Prostate gland (tissue), 2 donors: Measurements from ENCODE around the gene CSTF3. TPM values are rescaled to one million over a fixed set of nuclear protein-coding genes. Genes with fewer than 3 reads are reported as not detected.

Experiments
- DNase-seq: peaks from one replicate; pipeline ENCODE4 v3.0.0-alpha.2; 2019; ENCODE audit warnings: low spot score
- H3K27ac ChIP-seq, 2 donors: fragments of 200-600 bp; sonication (generic); 2 replicates each; pipeline ENCODE4 v1.5.1; 2017 to 2019
- H3K27me3 ChIP-seq: fragments of 200-600 bp; sonication (generic); replicated peaks from 2 replicates; pipeline ENCODE4 v1.5.1; 2019; ENCODE audit not compliant: insufficient read depth
- H3K36me3 ChIP-seq, 2 donors: fragments of 200-600 bp; sonication (generic); 1 replicate in 1 of 2; 2 replicates in 1 of 2; pipeline versions ENCODE4 v1.5.1 to v1.8.1; 2017 to 2019
- H3K4me1 ChIP-seq: fragments of 200-600 bp; sonication (generic); replicated peaks from 2 replicates; pipeline ENCODE4 v1.5.1; 2019
- H3K4me3 ChIP-seq, 2 donors: fragments of 200-600 bp; sonication (generic); 2 replicates each; pipeline ENCODE4 v1.5.1; 2017 to 2019
- H3K9me3 ChIP-seq: fragments of 200-600 bp; sonication (generic); 2 replicates; pipeline ENCODE4 v1.5.1; 2017
- POLR2A ChIP-seq: fragments of 450-650 bp; IDR thresholded peaks from one replicate; pipeline ENCODE4 v1.6.1; 2016; ENCODE audit warnings: antibody characterized with exemption, mild to moderate bottlenecking
- POLR2AphosphoS5 ChIP-seq: sonication (generic); formaldehyde crosslinking; IDR thresholded peaks from one replicate; pipeline ENCODE4 v1.6.1; 2017; ENCODE audit warnings: antibody characterized with exemption
- WGBS: methylation state at CpG from one replicate; pipeline ENCODE4 v1.1.5; 2018; 5-methylcytosine and 5-hydroxymethylcytosine counted together
- intact Hi-C: fragments of 100-400 bp; cut with DNase I; formaldehyde crosslinking; loops from one replicate; pipeline ENCODE4 v1.14.2; 2022
- small RNA-seq, 2 donors: library from RNA; depleted of rRNA; stranded (forward); fragments of <200 nt; gene quantifications; one replicate each; pipeline ENCODE3, GENCODE V24; 2016
- total RNA-seq, 2 donors: library from RNA; depleted of rRNA; stranded (reverse); fragments of >200 nt; gene quantifications; one replicate each; pipeline ENCODE4 v1.1.0, GENCODE V29; 2016
- TF ChIP-seq, protein P1 (sequence below), 4 experiments: fragments of 200-600 bp in 2 of 4; fragments of 450-650 bp in 2 of 4; sonication (generic) in 2 of 4; IDR thresholded peaks; 1 replicate in 3 of 4; 2 replicates in 1 of 4; pipeline ENCODE4 v1.5.1; 2016 to 2019; ENCODE audit warnings: antibody characterized with exemption in 4 of 4, mild to moderate bottlenecking in 2 of 4, moderate library complexity in 2 of 4

Gene CSTF3
- total RNA-seq, 2 donors from 2014 or later, result 12.5 to 13.3 TPM

DNA sequence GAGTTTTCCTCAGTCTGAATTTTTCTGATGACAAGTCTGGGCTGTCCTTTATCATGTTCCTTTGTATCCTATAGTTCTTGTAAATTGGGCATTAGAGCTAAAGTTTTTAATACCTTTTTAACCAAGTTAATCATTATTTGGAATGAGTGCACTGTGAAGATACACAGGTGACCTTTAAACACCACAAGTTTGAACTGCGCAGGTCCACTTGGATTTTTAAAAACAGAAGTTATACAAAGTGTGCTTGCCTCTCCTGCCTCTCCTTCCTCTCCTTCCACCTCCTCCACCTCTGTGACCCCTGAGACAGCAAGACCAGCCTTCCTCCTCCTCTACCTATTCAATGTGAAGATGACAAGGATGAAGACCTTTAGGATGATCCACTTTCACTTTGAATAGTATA is 126.3 kb downstream of the CSTF3 start:
- Histone ChIP-seq H3K36me3 (no peaks in the 10 kb centered on the region), H3K4me1 (no peaks in the 10 kb centered on the region), H3K4me3 (no peak overlapping the region), H3K27ac (no peak overlapping the region), H3K27me3 (no peaks in the 10 kb centered on the region), H3K9me3 (no peaks in the 10 kb centered on the region)
- TF ChIP-seq POLR2A (no peak), POLR2AphosphoS5 (no peak)
- TF ChIP-seq, protein P1, sequence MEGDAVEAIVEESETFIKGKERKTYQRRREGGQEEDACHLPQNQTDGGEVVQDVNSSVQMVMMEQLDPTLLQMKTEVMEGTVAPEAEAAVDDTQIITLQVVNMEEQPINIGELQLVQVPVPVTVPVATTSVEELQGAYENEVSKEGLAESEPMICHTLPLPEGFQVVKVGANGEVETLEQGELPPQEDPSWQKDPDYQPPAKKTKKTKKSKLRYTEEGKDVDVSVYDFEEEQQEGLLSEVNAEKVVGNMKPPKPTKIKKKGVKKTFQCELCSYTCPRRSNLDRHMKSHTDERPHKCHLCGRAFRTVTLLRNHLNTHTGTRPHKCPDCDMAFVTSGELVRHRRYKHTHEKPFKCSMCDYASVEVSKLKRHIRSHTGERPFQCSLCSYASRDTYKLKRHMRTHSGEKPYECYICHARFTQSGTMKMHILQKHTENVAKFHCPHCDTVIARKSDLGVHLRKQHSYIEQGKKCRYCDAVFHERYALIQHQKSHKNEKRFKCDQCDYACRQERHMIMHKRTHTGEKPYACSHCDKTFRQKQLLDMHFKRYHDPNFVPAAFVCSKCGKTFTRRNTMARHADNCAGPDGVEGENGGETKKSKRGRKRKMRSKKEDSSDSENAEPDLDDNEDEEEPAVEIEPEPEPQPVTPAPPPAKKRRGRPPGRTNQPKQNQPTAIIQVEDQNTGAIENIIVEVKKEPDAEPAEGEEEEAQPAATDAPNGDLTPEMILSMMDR (IDR thresholded peaks at IDR 0.05), result no peak
- WGBS, result 100% methylated on average over 1 of the region's 1 CpG
- DNase-seq, result no peak
- intact Hi-C loops, result loop anchor here (10.0 kb wide), 1 partner anchor 140 kb away; the partner anchor contains the start of gene QSER1

Small RNA genes lying within 50 kb of the gene (small RNA-seq; reads per million reads assigned to genes)
- gene RF00019, result 0 reads per million in 2 donors

Other genes starting within 250 kb of the CSTF3 start
- 1 to 10 TPM; 2.6 to 8.9 TPM for gene DEPDC7, start 145.6 kb downstream of the CSTF3 start, total RNA-seq
- 10 to 100 TPM; 15.3 to 27.1 TPM for gene TCP11L1, start 121.9 kb downstream of the CSTF3 start, total RNA-seq
- gene HIPK3, start 95.9 kb upstream of the CSTF3 start, total RNA-seq, result 10 to 100 TPM; 90.4 to 97.2 TPM
- gene KIAA1549L, start 214.6 kb upstream of the CSTF3 start, total RNA-seq, result 1 to 10 TPM in 1 of 2 donors, not detected in 1; 3.3 TPM